GM13977 (cell line): ENCODE data around the gene PAX3.

Experiments
- DNase-seq: peaks from one replicate; pipeline ENCODE4 v3.0.0; 2012; ENCODE audit warnings: low spot score
- CTCF ChIP-seq: IDR thresholded peaks from 2 replicates; pipeline ENCODE4 v1.5.1; 2012; ENCODE audit warnings: mild to moderate bottlenecking, control low read depth; ENCODE audit not compliant: insufficient read depth; ENCODE audit errors: extremely low read depth, missing control alignments
- in situ Hi-C: fragments of 300-500 bp; cut with MboI; formaldehyde crosslinking; loops from one replicate; pipeline ENCODE4 v1.12.0; 2022; ENCODE audit warnings: low sequenced_read_pairs, low pct_unique_long_range_greater_than_20kb, mixed read lengths, inconsistent platforms; ENCODE audit not compliant: unreplicated experiment

The PAX3 gene

GRCh38 chr2:222298311-222299150, at the start of gene PAX3:
PAX3 (minus strand) TSS chr2:222298998; CDS start chr2:222298615, 383 bp downstream.
- no peak for DNase-seq
- in situ Hi-C loops, result loop anchor here (25.0 kb wide), 1 partner anchor 236 kb away; no protein-coding TSS in a partner anchor
- no peak for TF ChIP-seq CTCF

GRCh38 chr2:222341331-222341730, 42.5 kb upstream of the PAX3 start:
- TF ChIP-seq CTCF, result no peak
- in situ Hi-C loops, result no loop called here
- DNase-seq, result no peak

GRCh38 chr2:222338374-222338773, 39.6 kb upstream of the PAX3 start:
- no peak for TF ChIP-seq CTCF
- in situ Hi-C loops, result no loop called here
- DNase-seq, result no peak

- no peak for TF ChIP-seq CTCF
- in situ Hi-C loops, result no loop called here
- no peak for DNase-seq
Measured at GRCh38 chr2:222336931-222337330, 38.1 kb upstream of the PAX3 start.

GRCh38 chr2:222336442-222336841, 37.6 kb upstream of the PAX3 start:
- TF ChIP-seq CTCF, result no peak
- no peak for DNase-seq
- in situ Hi-C loops, result no loop called here

GRCh38 chr2:222334914-222335313, 36.1 kb upstream of the PAX3 start:
- TF ChIP-seq CTCF, result no peak
- DNase-seq, result no peak
- in situ Hi-C loops, result no loop called here
